ENCODE results near the gene GRB10.

GRB10 gene

GRCh38 chr7:50803359-50804337, 21.0 kb upstream of the GRB10 start:
- DNase-seq: no peak

DNA sequence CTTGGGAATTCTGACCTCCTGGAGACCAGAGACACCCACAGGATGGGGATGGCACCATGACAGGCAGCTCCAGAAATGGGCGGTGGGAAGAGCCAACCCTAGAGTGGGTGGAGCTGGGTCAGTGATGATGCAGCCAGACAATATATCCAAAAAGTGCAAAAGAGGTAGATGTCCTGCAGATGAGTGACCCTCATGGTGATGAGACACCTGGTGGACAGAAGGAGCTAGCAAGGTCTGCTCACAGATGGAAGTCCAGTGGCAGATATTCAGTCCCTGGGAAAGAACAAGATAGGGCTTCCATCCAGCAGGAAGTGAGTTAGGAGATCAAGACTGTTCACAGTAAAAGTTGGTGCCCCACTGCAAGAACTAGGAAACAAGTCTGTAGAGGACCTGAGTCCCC, 19.2 kb upstream of the GRB10 start:
- DNase-seq: no peak

- DNase-seq: no peak
These were observed 17.2 kb upstream of the GRB10 start for GRCh38 chr7:50799873-50800272.

DNA sequence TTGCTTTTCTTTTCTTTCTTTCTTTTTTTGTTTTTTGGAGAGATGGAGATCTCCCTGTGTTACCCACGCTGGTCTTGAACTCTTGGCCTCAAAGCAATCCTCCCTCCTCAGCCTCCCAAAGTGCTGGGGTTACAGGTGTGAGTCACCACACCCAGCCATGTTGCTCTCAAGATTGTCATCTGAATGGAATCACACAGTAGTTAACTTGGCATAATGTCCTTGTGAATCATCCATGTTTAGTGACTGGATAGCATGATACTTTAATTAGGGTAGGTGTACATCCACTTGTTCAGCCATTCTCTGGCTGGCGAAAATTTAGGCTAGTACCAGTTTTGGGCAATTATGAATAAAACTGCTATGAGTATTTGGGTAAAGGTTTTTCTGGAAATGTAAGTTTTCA, 15.4 kb upstream of the GRB10 start:
- DNase-seq: no peak

DNA sequence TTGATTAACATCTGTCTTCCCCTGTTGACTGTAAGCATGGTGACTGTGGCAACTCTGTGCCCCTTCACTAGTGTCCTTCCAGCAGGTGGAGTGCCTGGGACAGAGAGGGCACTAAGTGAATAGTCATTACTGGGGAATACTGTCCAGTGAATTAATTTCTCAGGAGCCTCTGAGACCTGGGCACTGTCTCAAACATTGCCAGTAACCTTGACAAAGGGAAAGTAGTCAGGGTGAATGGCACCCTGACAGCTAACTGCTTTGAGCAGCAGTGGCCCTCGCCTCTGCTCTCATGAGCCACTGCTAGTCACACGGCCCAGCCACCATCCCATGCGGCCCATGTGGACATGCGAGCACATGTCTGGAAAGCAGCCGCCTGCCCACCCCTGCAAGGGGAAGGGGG, 13.1 kb upstream of the GRB10 start:
- DNase-seq: no peak

DNA sequence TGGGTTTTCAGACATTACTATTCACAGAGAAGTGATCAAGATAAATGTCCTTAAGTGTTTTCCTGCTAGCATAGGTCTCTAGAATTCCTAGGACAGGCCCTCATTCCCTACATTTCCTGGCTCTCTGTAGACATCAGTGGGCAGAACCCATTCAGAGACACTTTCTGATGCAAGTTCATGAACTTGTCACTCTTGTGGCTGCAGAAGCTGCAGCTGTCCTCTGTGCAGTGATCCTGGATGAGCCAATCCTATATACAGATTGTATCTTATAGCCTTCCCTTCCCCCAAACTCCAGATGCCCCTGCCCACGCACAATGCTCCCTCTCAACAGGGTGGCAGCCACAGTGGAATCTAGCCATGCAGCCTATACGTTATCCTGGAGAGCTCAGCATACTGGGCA, 12.6 kb upstream of the GRB10 start:
- DNase-seq: no peak

DNA sequence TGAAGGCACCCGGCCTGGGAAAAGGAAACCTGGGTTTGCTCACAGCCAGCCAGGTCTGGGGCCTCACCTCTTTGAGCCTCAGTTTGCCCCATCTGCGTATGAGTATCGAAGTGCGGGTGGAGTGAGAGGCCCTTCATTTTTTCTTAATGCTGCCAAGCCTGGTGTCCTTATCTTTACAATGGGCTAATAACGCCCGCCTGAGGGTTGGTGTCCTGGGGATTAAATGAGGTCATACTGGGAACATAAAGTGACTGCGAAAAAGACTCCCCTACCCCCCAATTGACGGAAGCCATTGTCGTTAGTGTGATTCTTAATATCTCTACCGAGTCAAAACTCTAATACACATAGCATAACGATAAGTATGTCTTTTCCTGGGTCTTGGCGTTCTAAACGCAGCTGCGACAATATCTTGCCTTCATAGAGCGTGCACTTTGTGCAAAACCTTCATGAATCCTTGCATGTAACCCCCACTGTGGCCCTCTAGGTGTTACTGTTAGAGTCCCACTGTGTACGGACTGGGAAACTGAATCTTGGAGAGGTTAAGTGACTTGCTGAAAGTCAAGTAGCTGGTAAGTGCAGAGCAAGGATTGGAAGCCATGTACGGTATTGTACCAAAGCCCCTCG, 11.4 kb upstream of the GRB10 start:
- DNase-seq: no peak

DNA sequence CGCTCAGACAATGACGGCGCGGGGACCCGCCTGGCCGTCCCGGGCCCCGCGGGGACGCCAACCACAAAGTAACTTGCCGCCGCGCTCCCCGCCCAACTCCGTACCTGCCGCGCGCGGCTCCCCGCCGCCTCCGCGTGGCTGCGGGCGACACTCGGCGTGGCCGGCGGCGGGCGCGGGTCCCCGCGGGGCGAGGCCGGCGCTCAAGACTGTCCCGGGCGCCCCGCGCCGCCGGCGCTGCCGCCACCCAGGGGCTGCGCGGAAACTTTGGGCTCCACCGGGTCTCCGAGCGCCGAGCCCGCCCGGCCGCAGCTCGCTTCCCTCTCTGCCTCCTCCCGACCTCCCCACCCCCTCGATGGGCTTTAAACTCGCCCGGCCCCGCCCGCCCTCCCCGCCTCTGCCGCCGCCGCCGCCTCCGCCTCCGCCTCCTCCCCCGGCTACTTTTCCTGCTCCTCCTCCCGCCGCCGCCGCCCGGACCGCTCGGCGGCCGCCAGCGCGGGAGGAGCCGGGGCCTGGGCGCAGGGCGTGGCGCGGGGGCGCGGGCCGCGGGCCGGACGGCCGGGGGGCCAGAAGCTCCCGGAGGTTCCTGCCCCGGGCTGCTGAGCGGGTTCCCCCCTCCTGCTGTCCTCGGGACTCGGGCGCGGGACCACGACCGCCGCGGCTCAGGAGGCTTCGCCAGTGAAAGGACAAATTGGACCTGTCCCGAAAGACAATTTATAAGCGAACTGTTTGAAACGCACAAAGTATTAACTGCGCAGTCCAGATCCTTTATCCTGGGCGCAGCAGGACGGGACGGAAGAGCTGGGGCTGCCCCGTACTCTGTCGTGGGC, 10.6 kb upstream of the GRB10 start:
- no peak for DNase-seq

- no peak for DNase-seq
These were observed 9.8 kb upstream of the GRB10 start for GRCh38 chr7:50792342-50793119.

DNA sequence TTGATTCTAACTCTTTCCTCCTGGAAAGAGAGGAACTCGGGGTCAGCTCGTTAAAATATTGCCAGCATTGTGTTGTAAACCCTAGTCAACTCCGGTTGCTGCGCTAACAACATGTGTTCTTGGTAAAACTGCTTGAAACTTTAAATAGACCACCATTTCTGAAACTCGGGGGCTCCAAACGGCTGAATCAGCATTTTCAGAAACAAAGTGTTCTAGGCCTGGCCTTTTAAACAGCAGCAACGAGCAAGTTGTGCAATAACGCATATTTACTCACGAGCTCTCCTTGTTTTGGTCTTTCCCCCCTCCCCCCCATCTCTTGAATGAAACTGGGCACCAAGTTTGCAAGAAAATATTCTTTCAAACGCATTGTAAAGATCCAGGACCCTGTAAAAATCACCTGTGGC, 9.2 kb upstream of the GRB10 start:
- no peak for DNase-seq

DNA sequence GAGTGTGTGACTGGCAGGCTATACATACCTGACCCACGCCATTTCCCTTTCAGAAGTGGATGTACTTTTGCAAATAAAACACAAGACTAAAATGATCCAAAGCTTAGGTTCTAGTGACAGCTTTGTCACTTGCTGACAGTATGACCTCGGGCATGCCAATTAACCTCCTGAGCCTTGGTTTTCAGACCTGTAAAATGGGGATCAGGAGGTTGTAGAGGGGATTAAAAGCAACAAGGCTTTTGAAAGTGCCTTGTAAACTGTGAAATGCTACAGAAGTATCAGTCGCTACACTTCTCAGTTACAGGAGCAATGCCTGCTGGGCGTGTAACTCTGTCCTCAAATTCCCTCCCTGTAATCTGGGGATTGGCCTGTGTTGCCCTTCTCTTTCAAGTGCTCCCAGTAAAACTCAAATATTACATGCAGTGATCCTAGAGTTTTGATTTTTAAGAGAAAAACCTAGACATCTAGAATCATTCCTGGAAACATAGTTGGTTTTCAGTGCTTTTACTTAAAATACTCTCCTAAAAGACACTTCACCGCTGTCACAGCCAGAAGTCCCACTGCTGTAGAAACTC, 8.8 kb upstream of the GRB10 start:
- DNase-seq: no peak

GRCh38 chr7:50790381-50790780, 7.7 kb upstream of the GRB10 start:
- no peak for DNase-seq

- DNase-seq: no peak
These were observed 5.7 kb upstream of the GRB10 start for GRCh38 chr7:50788382-50788781.

DNA sequence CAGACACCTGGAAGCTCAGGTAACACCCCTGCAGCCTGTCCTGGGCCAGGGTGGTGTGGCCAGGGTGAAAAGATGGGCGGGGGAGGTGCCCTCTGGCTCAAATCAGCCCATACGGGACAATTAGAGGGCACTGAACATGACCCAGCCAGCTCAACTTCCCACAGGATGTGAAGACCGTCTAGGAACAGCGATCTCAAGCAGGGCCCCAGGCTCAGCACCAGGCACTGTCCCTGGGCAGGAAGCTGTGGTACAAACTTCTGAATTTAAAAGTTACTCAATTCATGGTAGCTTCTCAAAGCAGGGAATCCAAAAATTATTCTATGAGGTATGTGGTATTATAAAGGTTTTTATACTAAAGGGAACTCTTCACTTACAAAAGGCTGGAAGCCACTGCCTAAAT, 5.1 kb upstream of the GRB10 start:
- DNase-seq: no peak

- no peak for DNase-seq
These were observed 2.6 kb upstream of the GRB10 start for GRCh38 chr7:50785346-50785745.

DNA sequence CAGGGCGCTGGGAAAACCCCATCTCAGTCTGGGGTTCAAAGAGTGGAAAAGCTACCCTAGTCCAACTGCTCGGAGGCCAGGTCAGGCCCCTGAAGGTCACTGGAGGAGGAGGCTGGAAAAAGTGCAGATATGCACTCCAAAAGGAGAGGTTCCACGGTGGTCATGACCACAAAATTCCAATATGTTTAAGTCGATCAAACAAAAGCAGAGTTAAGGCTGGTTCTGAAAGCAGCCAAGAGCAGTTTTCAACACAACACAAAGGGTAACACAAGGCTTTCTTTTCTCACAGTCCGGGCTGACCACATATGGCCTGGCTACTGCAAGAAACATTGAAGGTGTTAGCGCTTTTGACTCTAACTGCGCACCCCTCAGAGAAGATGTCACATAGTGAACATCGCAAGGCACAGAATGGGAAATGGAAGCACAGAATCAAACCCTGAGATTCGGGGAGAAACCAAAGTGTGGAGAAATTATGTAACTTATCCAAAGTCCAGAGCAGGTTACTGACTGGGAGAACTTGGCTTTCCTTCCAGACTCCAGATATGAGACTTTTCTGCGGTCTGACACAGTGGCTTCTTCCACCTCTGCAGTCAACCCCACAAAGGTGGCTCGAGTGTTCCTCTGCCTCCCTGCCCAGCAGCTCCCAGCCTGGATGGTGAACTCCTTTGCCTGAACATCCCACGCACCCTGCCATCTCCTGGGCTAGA, 1.3 kb upstream of the GRB10 start:
- DNase-seq: no peak

DNA sequence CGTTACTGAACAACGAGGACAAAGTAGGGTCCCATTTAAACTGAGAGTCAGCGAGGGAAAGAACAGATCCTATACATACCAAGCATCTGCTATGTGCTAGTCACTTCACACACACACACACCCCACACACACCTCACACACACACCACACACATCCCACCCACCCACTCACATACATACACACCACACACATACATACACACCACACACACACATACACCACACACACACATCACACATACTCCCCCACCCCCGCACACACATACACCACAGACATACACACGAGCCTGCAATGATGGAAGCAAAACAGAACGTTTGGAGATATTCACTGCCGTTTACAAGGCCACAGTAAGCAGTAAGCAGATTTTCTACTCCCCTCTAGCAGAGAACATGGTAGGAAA, 607 bp upstream of the GRB10 start:
- DNase-seq: no peak

DNA sequence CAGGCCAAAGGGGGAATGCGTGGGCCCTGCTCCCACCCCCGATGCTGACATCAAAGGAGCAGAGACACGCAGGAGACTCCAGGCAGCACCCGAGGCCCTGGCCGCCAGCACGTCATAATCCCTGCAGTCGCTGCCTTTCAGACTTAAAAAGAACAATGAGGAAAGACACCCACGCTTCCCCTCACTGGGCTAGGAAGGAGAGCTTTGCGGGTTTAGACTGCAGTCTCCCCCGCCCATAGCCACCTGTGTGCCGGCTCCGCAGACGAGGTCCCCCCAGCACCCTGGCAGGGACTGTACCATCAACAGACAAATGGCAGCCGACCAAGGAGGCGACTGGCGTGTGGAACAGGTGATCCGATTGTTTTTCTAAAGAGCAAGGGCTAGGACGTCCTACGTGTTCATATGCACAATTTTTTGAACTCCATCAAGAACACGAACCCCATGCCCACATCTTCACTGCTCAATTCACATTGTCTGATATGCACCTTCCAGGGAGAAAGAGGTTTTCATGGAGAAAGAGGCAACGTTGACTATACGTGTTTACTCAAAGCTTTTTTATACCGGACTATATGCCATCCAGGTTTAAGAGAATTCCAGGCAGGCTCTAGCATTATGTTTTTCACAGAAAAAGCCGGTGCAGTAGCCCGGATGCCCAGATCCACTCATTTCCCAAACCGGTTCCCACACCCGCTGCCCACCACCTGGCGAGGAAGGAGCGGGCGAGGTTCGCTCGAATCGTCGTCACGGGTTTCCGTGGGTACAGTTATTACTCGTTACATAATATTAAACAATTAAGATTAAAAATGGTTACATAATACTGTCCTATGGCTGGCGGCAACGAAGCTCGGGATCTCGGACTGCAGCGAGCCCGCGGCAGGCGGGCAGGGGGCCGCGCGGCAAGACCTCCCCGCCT, 1.1 kb downstream of the GRB10 start:
- DNase-seq: no peak

- no peak for DNase-seq
These were observed 2.3 kb downstream of the GRB10 start for GRCh38 chr7:50780436-50780835.

GRCh38 chr7:50779427-50779826, 3.3 kb downstream of the GRB10 start:
- DNase-seq: no peak

GRCh38 chr7:50778189-50778588, 4.5 kb downstream of the GRB10 start:
- DNase-seq: no peak
